GM12801 (cell line): ENCODE measurements around the gene STK10.

Experiments used
- CTCF ChIP-seq: IDR thresholded peaks from one replicate; pipeline ENCODE4 v1.5.1; 2011; ENCODE audit warnings: control low read depth; ENCODE audit not compliant: insufficient read length; ENCODE audit errors: extremely low read depth

Gene STK10

GRCh38 chr5:172188033-172188892, at the start of gene STK10:
Gene STK10 (minus strand): TSS chr5:172188224. CDS start chr5:172188042, 182 bp downstream.
- TF ChIP-seq CTCF: no peak

DNA sequence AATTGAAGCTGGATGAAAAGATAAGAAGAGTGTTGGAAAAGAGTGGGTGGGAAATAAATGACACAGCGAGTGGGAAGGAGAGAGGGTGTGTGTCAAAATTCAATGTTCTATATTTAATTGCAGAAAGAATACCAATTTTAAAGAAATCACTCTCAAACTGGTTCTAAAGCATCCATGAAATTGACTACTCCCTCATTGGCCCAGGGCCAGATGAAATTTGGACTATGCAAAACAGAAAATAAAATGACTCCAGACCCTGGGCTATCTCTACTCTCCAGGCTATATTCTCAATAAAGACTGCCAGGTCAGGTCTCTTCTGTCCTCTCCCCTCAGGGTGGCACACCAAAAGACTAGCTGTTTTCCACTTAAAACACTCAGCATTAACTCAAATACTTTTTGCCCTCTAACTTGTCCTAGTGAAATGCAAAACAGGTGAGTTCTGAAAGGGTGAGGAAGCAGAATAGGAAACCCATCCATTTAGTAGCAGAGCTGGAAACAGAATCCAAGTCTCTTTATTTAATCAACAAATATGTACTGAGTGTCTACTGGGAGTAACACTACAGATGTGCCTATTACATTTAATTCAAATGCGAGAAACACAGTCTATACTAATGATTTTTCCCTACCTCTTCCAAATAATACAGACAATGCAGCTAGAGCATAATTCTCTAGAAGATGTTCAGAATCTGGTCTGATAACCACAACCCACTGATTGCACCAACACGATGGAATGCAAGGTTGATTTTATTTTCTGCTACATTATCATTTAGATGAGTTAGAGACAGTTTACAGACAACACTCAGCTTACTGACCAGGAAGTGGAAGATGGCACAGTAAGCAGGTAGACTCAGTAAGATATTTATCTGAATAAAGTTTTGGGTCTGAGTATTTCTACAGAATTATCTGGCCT, 48.1 kb upstream of the STK10 start:
- TF ChIP-seq CTCF: no peak

GRCh38 chr5:172235132-172235780, 47.2 kb upstream of the STK10 start:
- no peak for TF ChIP-seq CTCF

DNA sequence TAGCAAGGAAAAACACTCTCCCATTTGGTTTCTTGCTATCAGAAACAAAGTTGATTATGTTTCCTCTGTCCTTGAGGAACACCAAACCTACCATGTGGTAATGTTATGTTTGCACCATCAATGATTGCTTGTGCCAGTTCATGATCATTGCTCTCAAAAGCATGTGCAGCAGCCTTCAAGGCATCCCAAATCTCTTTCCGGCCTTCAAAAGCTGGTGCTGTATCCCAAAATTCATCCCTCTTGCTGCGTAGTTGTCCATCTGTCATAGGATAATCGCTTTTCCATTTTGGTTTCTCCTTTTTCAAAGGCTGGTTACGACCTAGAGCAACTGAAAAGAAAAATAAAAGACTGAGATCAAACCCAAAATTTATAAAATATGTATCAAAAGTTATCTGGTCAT, 46.0 kb upstream of the STK10 start:
- no peak for TF ChIP-seq CTCF

- TF ChIP-seq CTCF: no peak
These were observed 41.9 kb upstream of the STK10 start for GRCh38 chr5:172229904-172230303.

GRCh38 chr5:172224996-172225395, 37.0 kb upstream of the STK10 start:
- TF ChIP-seq CTCF: no peak
